ENCODE results near the gene AGBL4.
A peak's percentile ranks its signal among the peaks of the same experiment; 100 is the strongest.

The AGBL4 gene

DNA sequence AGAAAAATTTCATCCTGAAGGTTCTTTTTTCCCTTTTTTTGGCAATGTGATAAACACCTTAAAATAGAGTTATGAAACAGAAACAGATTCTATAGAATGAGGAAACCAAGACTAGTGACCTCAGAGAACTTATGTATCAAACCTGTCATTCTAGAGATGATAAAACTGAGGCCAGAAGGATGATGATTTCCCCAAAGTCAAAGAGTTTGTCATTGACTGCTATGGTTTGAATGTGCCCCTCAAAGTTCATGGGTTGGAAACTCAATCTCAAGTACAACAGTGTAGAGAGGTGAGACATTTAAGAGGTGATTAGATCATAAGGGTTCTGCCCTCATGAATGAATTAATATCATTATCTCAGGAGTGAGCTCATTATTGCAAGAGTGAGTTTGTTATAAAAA is 1233.4 kb downstream of the AGBL4 start:
- H3K9ac ChIP-seq (ENCODE audit: low read length in 5 of 5) = no peak overlapping the region
- no peaks in the 10 kb centered on the region for H3K9me3 ChIP-seq (ENCODE audit: control insufficient read depth in 5 of 5, low read length in 5 of 5)
- no peaks in the 10 kb centered on the region for H3K4me1 ChIP-seq (ENCODE audit: control insufficient read depth in 5 of 5, insufficient read depth in 5 of 5, low read length in 5 of 5)
- H3K27me3 ChIP-seq (ENCODE audit: control insufficient read depth in 5 of 5, insufficient read depth in 4 of 5, low read length in 5 of 5) = no peaks in the 10 kb centered on the region
- H3K27ac ChIP-seq (ENCODE audit: low read depth, low read length) = no peak overlapping the region
- H3K36me3 ChIP-seq (ENCODE audit: control insufficient read depth in 5 of 5, insufficient read depth in 5 of 5, low read length in 5 of 5) = no peaks in the 10 kb centered on the region
- no peak overlapping the region for H3K4me3 ChIP-seq (ENCODE audit: low read depth in 1 of 5, low read length in 5 of 5)

DNA sequence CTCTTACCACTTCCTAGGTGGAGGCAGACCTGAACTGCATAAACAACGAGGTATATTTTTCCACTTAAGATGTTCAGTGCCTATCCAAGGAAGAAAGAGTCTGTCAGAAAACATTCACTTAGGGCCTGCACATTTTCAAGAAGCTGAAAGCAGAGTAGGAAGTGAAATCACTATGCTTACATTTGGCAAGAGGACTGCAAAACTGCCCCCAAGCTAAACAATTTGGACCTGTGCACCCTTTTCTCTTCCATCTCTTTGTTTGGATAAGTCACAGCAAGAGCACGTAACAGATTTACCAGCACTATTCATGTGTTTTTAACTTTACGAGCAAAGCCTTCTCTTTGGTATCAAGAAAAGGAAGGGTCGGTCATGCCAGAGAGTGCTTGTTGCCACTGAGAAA is 1233.9 kb downstream of the AGBL4 start:
- Histone ChIP-seq H3K27me3 (ENCODE audit: control insufficient read depth in 5 of 5, insufficient read depth in 4 of 5, low read length in 5 of 5) (no peaks in the 10 kb centered on the region), H3K9ac (ENCODE audit: low read length in 5 of 5) (no peak overlapping the region), H3K36me3 (ENCODE audit: control insufficient read depth in 5 of 5, insufficient read depth in 5 of 5, low read length in 5 of 5) (no peaks in the 10 kb centered on the region), H3K4me1 (ENCODE audit: control insufficient read depth in 5 of 5, insufficient read depth in 5 of 5, low read length in 5 of 5) (no peaks in the 10 kb centered on the region), H3K4me3 (ENCODE audit: low read depth in 1 of 5, low read length in 5 of 5) (no peak overlapping the region), H3K27ac (ENCODE audit: low read depth, low read length) (no peak overlapping the region), H3K9me3 (ENCODE audit: control insufficient read depth in 5 of 5, low read length in 5 of 5) (no peaks in the 10 kb centered on the region)

DNA sequence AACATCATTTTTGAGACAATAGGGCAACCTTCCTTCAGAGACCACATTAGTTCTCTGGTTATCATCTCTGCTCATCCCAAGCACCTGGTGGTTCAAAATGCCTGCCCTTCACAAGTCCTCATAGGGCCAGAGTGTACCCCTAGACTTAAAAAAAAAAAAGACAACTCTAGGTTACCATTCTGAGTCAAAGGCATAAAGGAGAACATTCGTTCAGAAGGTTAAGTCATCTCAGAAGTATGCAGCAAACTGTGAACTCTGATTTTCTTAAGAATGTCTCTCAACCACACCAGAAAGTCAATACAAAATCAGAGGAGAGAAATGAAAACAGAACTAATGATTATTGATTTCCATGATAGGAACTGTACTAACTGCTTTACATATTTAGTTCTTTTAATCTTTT is 1237.9 kb downstream of the AGBL4 start:
- H3K36me3 ChIP-seq (ENCODE audit: control insufficient read depth in 5 of 5, insufficient read depth in 5 of 5, low read length in 5 of 5) = no peaks in the 10 kb centered on the region
- H3K9ac ChIP-seq (ENCODE audit: low read length in 5 of 5) = no peak overlapping the region
- no peak overlapping the region for H3K4me3 ChIP-seq (ENCODE audit: low read depth in 1 of 5, low read length in 5 of 5)
- H3K9me3 ChIP-seq (ENCODE audit: control insufficient read depth in 5 of 5, low read length in 5 of 5) = no peaks in the 10 kb centered on the region
- no peaks in the 10 kb centered on the region for H3K27me3 ChIP-seq (ENCODE audit: control insufficient read depth in 5 of 5, insufficient read depth in 4 of 5, low read length in 5 of 5)
- no peak overlapping the region for H3K27ac ChIP-seq (ENCODE audit: low read depth, low read length)
- no peaks in the 10 kb centered on the region for H3K4me1 ChIP-seq (ENCODE audit: control insufficient read depth in 5 of 5, insufficient read depth in 5 of 5, low read length in 5 of 5)

DNA sequence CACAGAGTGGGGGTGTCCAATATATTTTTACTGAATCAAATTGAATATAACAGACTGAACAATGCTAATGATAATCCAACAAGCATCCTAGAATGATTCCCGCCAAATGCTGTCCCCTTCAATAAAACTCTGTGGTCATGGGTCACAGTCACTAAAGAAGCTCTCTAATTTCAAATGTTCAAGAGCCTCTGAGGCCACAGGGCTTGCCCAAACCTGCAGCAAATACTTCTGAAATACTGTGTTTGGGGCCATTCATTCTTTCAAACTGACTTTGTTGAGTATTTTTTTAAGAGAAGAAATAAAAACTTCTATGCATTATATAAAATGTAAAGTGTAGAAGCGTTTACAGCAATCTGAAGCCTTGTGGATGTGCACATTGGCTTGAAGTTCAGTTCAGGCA is 1239.5 kb downstream of the AGBL4 start:
- Histone ChIP-seq H3K27me3 (ENCODE audit: control insufficient read depth in 5 of 5, insufficient read depth in 4 of 5, low read length in 5 of 5) (no peaks in the 10 kb centered on the region), H3K4me3 (ENCODE audit: low read depth in 1 of 5, low read length in 5 of 5) (no peak overlapping the region), H3K9ac (ENCODE audit: low read length in 5 of 5) (no peak overlapping the region), H3K27ac (ENCODE audit: low read depth, low read length) (no peak overlapping the region), H3K36me3 (ENCODE audit: control insufficient read depth in 5 of 5, insufficient read depth in 5 of 5, low read length in 5 of 5) (no peaks in the 10 kb centered on the region), H3K9me3 (ENCODE audit: control insufficient read depth in 5 of 5, low read length in 5 of 5) (no peaks in the 10 kb centered on the region), H3K4me1 (ENCODE audit: control insufficient read depth in 5 of 5, insufficient read depth in 5 of 5, low read length in 5 of 5) (no peaks in the 10 kb centered on the region)

DNA sequence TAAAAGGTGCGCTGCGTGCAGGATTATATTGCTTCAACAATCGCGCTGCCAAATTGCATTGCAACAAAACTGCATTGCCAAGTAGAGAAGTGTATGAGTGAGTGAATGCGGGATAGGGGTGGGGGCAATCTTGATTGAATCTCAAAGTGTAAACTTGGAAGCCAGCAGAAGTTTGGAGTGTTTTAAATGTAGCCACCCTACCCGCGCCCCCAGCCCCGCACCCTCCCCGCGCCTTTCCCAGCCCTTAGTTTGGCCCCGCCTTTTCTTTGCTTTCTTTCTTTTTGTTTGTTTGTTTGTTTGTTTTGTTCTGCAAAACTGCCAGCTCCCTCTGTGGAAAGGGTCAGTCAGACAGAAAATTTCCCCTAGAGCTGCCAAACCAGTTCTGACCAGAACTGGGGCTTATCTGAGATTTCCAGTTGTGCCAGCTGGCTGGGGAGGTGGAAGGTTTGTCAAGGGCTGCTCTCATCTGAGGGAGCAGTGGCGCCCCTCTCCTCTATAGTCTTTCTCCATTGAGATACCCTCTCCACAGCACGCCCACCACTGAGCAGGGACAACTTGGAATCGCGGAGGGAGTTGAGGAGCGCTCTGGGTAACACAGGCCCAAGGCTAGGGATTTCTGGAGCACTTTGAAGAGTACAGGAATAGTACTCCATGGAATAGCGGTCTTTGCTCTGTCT is 1246.4 kb downstream of the AGBL4 start:
- Histone ChIP-seq H3K27me3 (ENCODE audit: control insufficient read depth in 5 of 5, insufficient read depth in 4 of 5, low read length in 5 of 5) (no peaks in the 10 kb centered on the region), H3K4me3 (ENCODE audit: low read depth in 1 of 5, low read length in 5 of 5) (peak overlapping the region; percentile 73 to 91 (median 82)), H3K4me1 (ENCODE audit: control insufficient read depth in 5 of 5, insufficient read depth in 5 of 5, low read length in 5 of 5) (peaks cover 0 to 24% (median 17%) of the 10 kb centered on the region in 5 donors), H3K9me3 (ENCODE audit: control insufficient read depth in 5 of 5, low read length in 5 of 5) (no peaks in the 10 kb centered on the region), H3K9ac (ENCODE audit: low read length in 5 of 5) (peak overlapping the region in 2 of 5 donors; percentile 25 to 50), H3K27ac (ENCODE audit: low read depth, low read length) (no peak overlapping the region), H3K36me3 (ENCODE audit: control insufficient read depth in 5 of 5, insufficient read depth in 5 of 5, low read length in 5 of 5) (no peaks in the 10 kb centered on the region)

- H3K9me3 ChIP-seq (ENCODE audit: control insufficient read depth in 5 of 5, low read length in 5 of 5) = no peaks in the 10 kb centered on the region
- H3K4me1 ChIP-seq (ENCODE audit: control insufficient read depth in 5 of 5, insufficient read depth in 5 of 5, low read length in 5 of 5) = peaks cover 0 to 26% (median 22%) of the 10 kb centered on the region in 5 donors
- H3K27ac ChIP-seq (ENCODE audit: low read depth, low read length) = no peak within 1 kb of the TSS
- peaks cover 0 to 2% (median 0%) of the 10 kb centered on the region in 5 donors for H3K36me3 ChIP-seq (ENCODE audit: control insufficient read depth in 5 of 5, insufficient read depth in 5 of 5, low read length in 5 of 5)
- H3K4me3 ChIP-seq (ENCODE audit: low read depth in 1 of 5, low read length in 5 of 5) = peak within 1 kb of the TSS; percentile 73 to 91 (median 82)
- H3K9ac ChIP-seq (ENCODE audit: low read length in 5 of 5) = peak within 1 kb of the TSS; percentile 12 to 76 (median 53)
- H3K27me3 ChIP-seq (ENCODE audit: control insufficient read depth in 5 of 5, insufficient read depth in 4 of 5, low read length in 5 of 5) = no peaks in the 10 kb centered on the region
Observed at GRCh38 chr1:48776393-48777218, 1247.1 kb downstream of the AGBL4 start, which contains the start of gene BEND5. Gene BEND5, minus strand, starts transcription at chr1:48776891. Its CDS starts 60 bp downstream, at chr1:48776831.

- Histone ChIP-seq H3K4me1 (ENCODE audit: control insufficient read depth in 5 of 5, insufficient read depth in 5 of 5, low read length in 5 of 5) (peaks cover 0 to 30% (median 22%) of the 10 kb centered on the region in 5 donors), H3K9ac (ENCODE audit: low read length in 5 of 5) (peak overlapping the region; percentile 12 to 76 (median 53)), H3K9me3 (ENCODE audit: control insufficient read depth in 5 of 5, low read length in 5 of 5) (no peaks in the 10 kb centered on the region), H3K27ac (ENCODE audit: low read depth, low read length) (no peak overlapping the region), H3K27me3 (ENCODE audit: control insufficient read depth in 5 of 5, insufficient read depth in 4 of 5, low read length in 5 of 5) (no peaks in the 10 kb centered on the region), H3K4me3 (ENCODE audit: low read depth in 1 of 5, low read length in 5 of 5) (peak overlapping the region; percentile 73 to 91 (median 78)), H3K36me3 (ENCODE audit: control insufficient read depth in 5 of 5, insufficient read depth in 5 of 5, low read length in 5 of 5) (peaks cover 0 to 2% (median 0%) of the 10 kb centered on the region in 5 donors)
Observed at GRCh38 chr1:48775831-48776392, 1247.8 kb downstream of the AGBL4 start.

DNA sequence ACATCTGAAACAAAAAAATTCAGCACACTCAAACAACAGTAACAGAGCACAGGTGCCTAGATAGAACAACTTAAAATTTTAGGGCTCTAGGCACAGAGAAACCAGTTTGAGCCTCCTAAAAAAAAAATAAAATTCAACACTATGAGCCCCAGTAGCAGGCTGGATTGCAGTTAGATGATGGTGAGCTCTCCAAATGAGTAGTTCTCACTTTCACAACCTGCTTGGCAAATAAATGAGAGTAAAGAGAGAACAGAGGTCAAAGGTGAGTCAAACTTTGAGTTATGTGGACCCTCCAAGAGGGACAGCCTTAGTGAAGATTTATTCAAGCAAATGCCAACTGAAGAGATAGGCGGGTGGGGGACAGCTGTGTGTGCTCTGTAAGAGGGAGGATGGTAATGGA is 1250.6 kb downstream of the AGBL4 start:
- H3K27ac ChIP-seq (ENCODE audit: low read depth, low read length) = no peak overlapping the region
- peaks cover 0 to 30% (median 22%) of the 10 kb centered on the region in 5 donors for H3K4me1 ChIP-seq (ENCODE audit: control insufficient read depth in 5 of 5, insufficient read depth in 5 of 5, low read length in 5 of 5)
- no peaks in the 10 kb centered on the region for H3K9me3 ChIP-seq (ENCODE audit: control insufficient read depth in 5 of 5, low read length in 5 of 5)
- no peak overlapping the region for H3K4me3 ChIP-seq (ENCODE audit: low read depth in 1 of 5, low read length in 5 of 5)
- no peaks in the 10 kb centered on the region for H3K27me3 ChIP-seq (ENCODE audit: control insufficient read depth in 5 of 5, insufficient read depth in 4 of 5, low read length in 5 of 5)
- H3K9ac ChIP-seq (ENCODE audit: low read length in 5 of 5) = no peak overlapping the region
- peaks cover 0 to 2% (median 0%) of the 10 kb centered on the region in 5 donors for H3K36me3 ChIP-seq (ENCODE audit: control insufficient read depth in 5 of 5, insufficient read depth in 5 of 5, low read length in 5 of 5)

DNA sequence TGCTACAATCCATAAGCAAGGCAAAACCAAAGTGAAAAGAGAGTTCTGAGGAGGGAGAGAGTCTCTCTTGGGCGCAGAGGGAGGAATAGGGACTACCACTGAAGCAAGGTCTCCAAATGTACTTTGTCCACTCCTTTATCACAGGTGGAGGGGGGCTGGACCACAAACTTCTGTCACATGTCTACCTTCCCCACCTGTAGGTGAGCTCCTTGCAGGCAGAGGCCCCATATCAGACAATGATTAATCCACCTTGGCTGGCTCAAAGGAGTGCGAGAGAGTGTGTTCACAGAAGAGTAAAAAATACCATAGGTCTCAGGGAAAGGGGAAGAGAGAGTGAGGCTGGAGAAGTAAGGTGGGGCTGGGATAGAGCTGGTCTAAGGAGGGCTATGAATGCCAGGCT is 1251.5 kb downstream of the AGBL4 start:
- H3K27ac ChIP-seq (ENCODE audit: low read depth, low read length) = no peak overlapping the region
- H3K4me1 ChIP-seq (ENCODE audit: control insufficient read depth in 5 of 5, insufficient read depth in 5 of 5, low read length in 5 of 5) = peaks cover 0 to 24% (median 22%) of the 10 kb centered on the region in 5 donors
- no peak overlapping the region for H3K4me3 ChIP-seq (ENCODE audit: low read depth in 1 of 5, low read length in 5 of 5)
- no peaks in the 10 kb centered on the region for H3K27me3 ChIP-seq (ENCODE audit: control insufficient read depth in 5 of 5, insufficient read depth in 4 of 5, low read length in 5 of 5)
- H3K9ac ChIP-seq (ENCODE audit: low read length in 5 of 5) = no peak overlapping the region
- no peaks in the 10 kb centered on the region for H3K9me3 ChIP-seq (ENCODE audit: control insufficient read depth in 5 of 5, low read length in 5 of 5)
- H3K36me3 ChIP-seq (ENCODE audit: control insufficient read depth in 5 of 5, insufficient read depth in 5 of 5, low read length in 5 of 5) = peaks cover 0 to 2% (median 0%) of the 10 kb centered on the region in 5 donors

DNA sequence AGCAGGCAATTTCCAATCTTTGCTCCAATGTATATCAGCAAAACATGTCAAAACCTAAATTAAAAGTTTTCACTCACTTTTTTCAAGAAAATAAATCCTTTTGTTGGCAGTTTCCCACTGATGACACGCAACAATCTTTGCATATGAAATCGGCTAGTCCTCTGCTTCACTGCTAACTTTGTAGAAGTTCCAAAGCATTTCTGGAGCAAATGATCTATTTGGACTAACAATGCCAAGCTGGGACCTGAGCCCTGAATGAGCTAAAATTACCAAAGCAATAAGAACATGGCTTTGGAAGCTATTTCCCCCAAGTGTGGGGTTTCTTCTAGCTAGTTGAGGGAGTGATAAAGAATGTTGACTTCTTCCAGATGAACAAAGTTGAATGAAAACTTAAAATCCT is 1252.2 kb downstream of the AGBL4 start:
- Histone ChIP-seq H3K4me3 (ENCODE audit: low read depth in 1 of 5, low read length in 5 of 5) (no peak overlapping the region), H3K4me1 (ENCODE audit: control insufficient read depth in 5 of 5, insufficient read depth in 5 of 5, low read length in 5 of 5) (peaks cover 0 to 24% (median 22%) of the 10 kb centered on the region in 5 donors), H3K27me3 (ENCODE audit: control insufficient read depth in 5 of 5, insufficient read depth in 4 of 5, low read length in 5 of 5) (no peaks in the 10 kb centered on the region), H3K36me3 (ENCODE audit: control insufficient read depth in 5 of 5, insufficient read depth in 5 of 5, low read length in 5 of 5) (peaks cover 0 to 6% (median 0%) of the 10 kb centered on the region in 5 donors), H3K9me3 (ENCODE audit: control insufficient read depth in 5 of 5, low read length in 5 of 5) (no peaks in the 10 kb centered on the region), H3K9ac (ENCODE audit: low read length in 5 of 5) (no peak overlapping the region), H3K27ac (ENCODE audit: low read depth, low read length) (no peak overlapping the region)
